Mammary epithelial cell (primary cell): Measurements from ENCODE around the gene METTL21C.

Experiments used
- EZH2 ChIP-seq: IDR thresholded peaks from 2 replicates; pipeline ENCODE4 v1.6.1; 2012; ENCODE audit warnings: low read length, inconsistent platforms, borderline replicate concordance
- TF ChIP-seq, protein P1 (sequence below), 2 donors: IDR thresholded peaks in 1 of 2; conservative IDR thresholded peaks in 1 of 2; 2 replicates each; pipeline ENCODE4 v1.5.1; 2011 to 2012; ENCODE audit warnings: inconsistent platforms in 2 of 2, low read length in 2 of 2, mild to moderate bottlenecking in 2 of 2, control low read depth in 1 of 2, low read depth in 1 of 2; ENCODE audit not compliant: insufficient read depth in 1 of 2; ENCODE audit errors: extremely low read depth in 1 of 2

DNA sequence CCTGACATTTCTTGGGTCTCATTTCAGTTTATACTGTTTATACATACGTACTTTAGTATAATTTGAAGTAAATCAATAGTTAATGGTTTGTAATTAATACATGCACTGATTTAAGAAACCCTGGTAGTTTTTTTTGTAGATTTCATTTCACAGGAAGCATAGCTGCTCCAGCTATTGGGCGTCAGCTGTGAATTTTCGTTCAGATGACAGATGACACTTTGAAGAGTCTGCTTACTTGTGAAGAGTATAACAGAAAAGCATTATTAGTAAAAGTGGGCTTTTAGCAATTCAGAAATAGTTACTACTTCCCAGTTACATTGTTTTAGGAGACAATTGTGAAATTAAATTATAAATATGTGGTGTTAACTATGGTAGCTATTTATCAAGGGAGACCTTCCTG, 44.4 kb downstream of the METTL21C start:
- TF ChIP-seq, protein P1, sequence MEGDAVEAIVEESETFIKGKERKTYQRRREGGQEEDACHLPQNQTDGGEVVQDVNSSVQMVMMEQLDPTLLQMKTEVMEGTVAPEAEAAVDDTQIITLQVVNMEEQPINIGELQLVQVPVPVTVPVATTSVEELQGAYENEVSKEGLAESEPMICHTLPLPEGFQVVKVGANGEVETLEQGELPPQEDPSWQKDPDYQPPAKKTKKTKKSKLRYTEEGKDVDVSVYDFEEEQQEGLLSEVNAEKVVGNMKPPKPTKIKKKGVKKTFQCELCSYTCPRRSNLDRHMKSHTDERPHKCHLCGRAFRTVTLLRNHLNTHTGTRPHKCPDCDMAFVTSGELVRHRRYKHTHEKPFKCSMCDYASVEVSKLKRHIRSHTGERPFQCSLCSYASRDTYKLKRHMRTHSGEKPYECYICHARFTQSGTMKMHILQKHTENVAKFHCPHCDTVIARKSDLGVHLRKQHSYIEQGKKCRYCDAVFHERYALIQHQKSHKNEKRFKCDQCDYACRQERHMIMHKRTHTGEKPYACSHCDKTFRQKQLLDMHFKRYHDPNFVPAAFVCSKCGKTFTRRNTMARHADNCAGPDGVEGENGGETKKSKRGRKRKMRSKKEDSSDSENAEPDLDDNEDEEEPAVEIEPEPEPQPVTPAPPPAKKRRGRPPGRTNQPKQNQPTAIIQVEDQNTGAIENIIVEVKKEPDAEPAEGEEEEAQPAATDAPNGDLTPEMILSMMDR (conservative IDR thresholded peaks at IDR 0.05 in 1 of 2, IDR thresholded peaks at IDR 0.05 in 1 of 2; ENCODE audit: extremely low read depth in 1 of 2, insufficient read depth in 1 of 2, low read depth in 1 of 2, low read length in 2 of 2): no peak
- TF ChIP-seq EZH2: no peak
